Stimulated activated CD4-positive, alpha-beta T cell treated with anti-CD3 and anti-CD28 coated beads, Interleukin-12 subunit alpha, Interleukin-12 subunit beta, amount 100 ng/mL, for 48 hours (primary cell): Measurements from ENCODE around the gene CEP97.

Experiments used
- DNase-seq, 3 donors: peaks; one replicate each; pipeline ENCODE4 v3.0.0-alpha.2; 2020; ENCODE audit warnings: low read depth in 2 of 3, low spot score in 1 of 3

The CEP97 gene

DNA sequence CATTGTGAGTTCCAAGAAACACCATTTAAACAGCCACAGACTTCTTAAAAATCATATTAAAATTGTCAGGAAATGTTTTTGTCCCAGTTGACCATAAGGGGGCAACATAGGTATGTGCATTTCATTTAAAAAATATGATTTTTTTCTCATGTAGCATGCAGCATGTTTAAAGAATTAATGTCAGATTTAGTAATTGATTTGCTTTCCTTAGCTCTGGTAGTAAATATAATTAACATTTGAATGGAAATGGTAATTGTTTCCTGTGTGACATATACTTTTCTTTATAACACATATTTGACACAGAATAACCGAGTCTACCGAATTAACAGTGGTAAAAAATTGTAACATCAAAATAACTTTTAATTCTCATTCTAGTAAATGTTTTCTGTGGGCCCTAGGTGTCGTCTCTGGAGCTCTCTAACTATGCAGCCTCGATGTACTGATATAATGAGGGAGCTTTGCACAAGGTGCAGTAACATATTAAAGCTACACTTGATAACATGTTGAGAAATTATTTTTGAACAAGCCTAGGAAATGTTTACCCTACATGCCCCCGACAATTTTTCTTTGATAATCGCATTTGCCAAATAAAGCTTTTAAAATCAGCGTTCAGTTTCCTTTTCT lies 89.5 kb downstream of the CEP97 start:
- DNase-seq: no peak

- DNase-seq: no peak
Measured at GRCh38 chr3:101814835-101815234, 90.4 kb downstream of the CEP97 start.

DNA sequence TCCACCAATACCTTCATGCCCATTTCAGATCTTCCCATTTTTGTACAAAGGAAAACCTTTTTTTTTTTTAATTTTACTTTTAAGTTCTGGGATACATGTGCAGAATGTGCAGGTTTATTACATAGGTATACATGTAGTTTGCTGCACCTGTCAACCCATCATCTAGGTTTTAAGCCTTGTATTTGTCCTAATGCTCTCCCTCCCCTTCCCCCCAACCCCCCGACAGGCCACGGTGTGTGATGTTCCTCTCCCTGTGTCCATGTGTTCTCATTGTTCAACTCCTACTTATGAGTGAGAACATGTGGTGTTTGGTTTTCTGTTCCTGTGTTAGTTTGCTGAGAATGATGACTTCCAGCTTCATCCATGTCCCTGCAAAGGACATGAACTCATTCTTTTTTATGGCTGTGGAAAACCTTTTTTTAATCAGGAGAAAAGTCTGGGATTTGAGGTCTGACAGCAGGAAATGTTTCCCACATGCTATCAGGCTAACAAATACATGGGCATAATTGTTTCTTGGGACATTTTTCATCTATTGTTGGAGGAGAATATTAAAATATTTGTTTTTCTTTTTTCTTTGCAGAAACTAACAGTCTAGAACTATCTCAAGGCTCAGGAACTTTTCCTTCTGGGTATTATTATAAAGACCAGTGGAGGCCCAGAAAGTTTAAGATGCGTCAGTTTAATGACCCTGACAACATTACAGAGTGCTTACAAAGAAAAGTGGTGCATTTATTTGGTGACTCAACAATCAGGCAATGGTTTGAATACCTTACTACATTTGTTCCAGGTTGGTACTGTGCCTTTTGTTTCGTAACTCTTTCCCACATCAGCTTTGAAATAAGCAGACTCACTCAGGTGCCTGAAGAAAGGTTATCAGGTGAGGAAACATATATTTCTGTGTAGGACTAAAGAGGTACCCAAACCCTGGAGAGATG lies 92.1 kb downstream of the CEP97 start:
- DNase-seq: no peak

DNA sequence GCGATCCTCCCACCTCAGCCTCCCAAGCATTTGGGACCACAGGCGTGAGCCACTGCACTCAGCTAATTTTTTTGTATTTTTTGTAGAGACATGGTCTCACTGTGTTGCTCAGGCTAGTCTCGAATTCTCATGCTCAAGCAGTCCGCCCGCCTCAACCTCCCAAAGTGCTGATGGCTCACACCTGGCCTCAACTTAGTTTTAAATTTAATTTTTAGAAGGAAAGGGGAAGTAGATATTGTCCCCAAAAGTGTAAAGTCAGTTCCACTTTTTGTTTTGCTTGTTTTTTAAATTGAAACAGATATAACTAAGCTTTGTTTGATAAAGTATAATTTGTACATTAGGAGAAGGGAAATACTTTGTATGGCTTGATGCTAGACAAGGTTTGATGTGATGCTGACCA lies 93.6 kb downstream of the CEP97 start:
- DNase-seq: no peak

- no peak for DNase-seq
Measured at GRCh38 chr3:101819649-101820206, 95.3 kb downstream of the CEP97 start.
